Tibial nerve (tissue), 4 donors: ENCODE measurements around the gene MED23. TPM values are rescaled to one million over a fixed set of nuclear protein-coding genes. Genes with fewer than 3 reads are reported as not detected.
"Not testable (repeated sequence)": the region's sequence is repeated elsewhere in the genome, so short reads cannot be mapped to it uniquely, and the experiment has no call there.

Experiments
- DNase-seq, 2 donors: peaks; one replicate each; pipeline ENCODE4 v3.0.0-alpha.2; 2019; ENCODE audit warnings: low spot score in 2 of 2
- H3K27ac ChIP-seq, 4 donors: fragments of 200-600 bp; sonication (generic) in 3 of 4; one replicate each; pipeline ENCODE4 v1.5.1; 2017 to 2019; ENCODE audit warnings: mild to moderate bottlenecking in 1 of 4
- H3K27me3 ChIP-seq, 2 donors: fragments of 200-600 bp; sonication (generic) in 1 of 2; one replicate each; pipeline versions ENCODE4 v1.5.1 to v1.6.0; 2017 to 2019
- H3K36me3 ChIP-seq, 3 donors: fragments of 200-600 bp; sonication (generic); one replicate each; pipeline ENCODE4 v1.5.1; 2018 to 2019
- H3K4me1 ChIP-seq, 4 donors: fragments of 200-600 bp; sonication (generic) in 3 of 4; one replicate each; pipeline ENCODE4 v1.5.1; 2017 to 2019
- H3K4me3 ChIP-seq, 4 donors: fragments of 200-600 bp; sonication (generic) in 3 of 4; one replicate each; pipeline ENCODE4 v1.5.1; 2017 to 2019; ENCODE audit warnings: mild to moderate bottlenecking in 1 of 4, moderate library complexity in 1 of 4
- H3K9me3 ChIP-seq, 4 donors: fragments of 200-600 bp; sonication (generic) in 3 of 4; one replicate each; pipeline ENCODE4 v1.5.1; 2017 to 2019
- CTCF ChIP-seq, 5 experiments: fragments of 200-600 bp in 3 of 5; fragments of 450-650 bp in 2 of 5; sonication (generic) in 3 of 5; IDR thresholded peaks; one replicate each; pipeline ENCODE4 v1.5.1; 2016 to 2019; ENCODE audit warnings: antibody characterized with exemption in 5 of 5, mild to moderate bottlenecking in 3 of 5, moderate library complexity in 2 of 5
- EP300 ChIP-seq, 2 donors: sonication (generic); formaldehyde crosslinking; IDR thresholded peaks; one replicate each; pipeline ENCODE4 v1.6.1; 2017; ENCODE audit warnings: antibody characterized with exemption in 2 of 2, mild to moderate bottlenecking in 1 of 2
- POLR2A ChIP-seq, 2 donors: fragments of 450-650 bp; IDR thresholded peaks; one replicate each; pipeline ENCODE4 v1.6.1; 2017; ENCODE audit warnings: antibody characterized with exemption in 2 of 2, mild to moderate bottlenecking in 2 of 2, moderate library complexity in 2 of 2
- WGBS, 2 donors: methylation state at CpG; one replicate each; pipeline ENCODE4 v1.1.5; 2018; 5-methylcytosine and 5-hydroxymethylcytosine counted together
- small RNA-seq: library from RNA; depleted of rRNA; stranded (forward); fragments of <200 nt; gene quantifications from one replicate; pipeline ENCODE3, GENCODE V24; 2016
- total RNA-seq, 4 donors: library from RNA; depleted of rRNA; stranded (reverse); fragments of >200 nt; gene quantifications; one replicate each; pipeline ENCODE4 v1.1.0, GENCODE V29; 2016

The MED23 gene
- total RNA-seq, 4 donors from 2014 or later, result 27.3 to 36.5 (median 29.0) TPM

DNA sequence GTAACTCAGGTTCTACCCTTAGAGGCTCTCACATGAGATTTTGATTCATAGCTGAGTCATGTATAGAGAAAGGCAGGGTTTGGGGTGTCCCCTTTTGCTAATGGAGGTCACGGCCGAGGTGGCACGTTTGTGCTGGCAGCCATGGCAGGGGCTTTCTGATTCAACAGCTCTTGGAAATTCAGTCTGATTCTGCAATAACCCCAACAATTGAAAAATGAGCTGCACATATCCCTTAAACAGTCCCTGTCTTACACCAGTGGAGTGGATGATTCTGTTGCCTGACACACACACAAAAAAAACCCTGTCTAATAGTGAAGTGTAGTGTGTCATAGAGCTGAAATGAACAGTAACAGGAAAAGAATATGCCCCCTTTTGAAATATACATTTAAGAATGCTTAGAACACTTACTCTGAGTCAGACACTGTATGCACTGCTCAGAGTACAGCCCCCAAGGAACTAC, 95.4 kb downstream of the MED23 start:
- H3K9me3 ChIP-seq, result no peaks in the 10 kb centered on the region
- H3K27me3 ChIP-seq, result no peaks in the 10 kb centered on the region
- no peaks in the 10 kb centered on the region for H3K36me3 ChIP-seq
- 71 to 74% methylated on average over 3 of the region's 3 CpGs for WGBS, 2 donors
- TF ChIP-seq EP300 (IDR thresholded peaks at IDR 0.05) (no peak), CTCF (IDR thresholded peaks at IDR 0.05) (no peak), POLR2A (IDR thresholded peaks at IDR 0.05) (no peak)
- H3K27ac ChIP-seq, result no peak overlapping the region
- no peaks in the 10 kb centered on the region for H3K4me1 ChIP-seq
- no peak overlapping the region for H3K4me3 ChIP-seq
- no peak for DNase-seq

- DNase-seq, H3K27me3 ChIP-seq, H3K36me3 ChIP-seq, H3K4me1 ChIP-seq, H3K9me3 ChIP-seq, H3K27ac ChIP-seq, H3K4me3 ChIP-seq: not testable (repeated sequence)
- WGBS, 2 donors, result 83 to 88% methylated on average over 12 of the region's 12 CpGs
Observed at GRCh38 chr6:131531681-131532080, 96.4 kb downstream of the MED23 start.

- H3K9me3 ChIP-seq, DNase-seq, H3K27ac ChIP-seq, H3K4me3 ChIP-seq, H3K36me3 ChIP-seq, H3K4me1 ChIP-seq, H3K27me3 ChIP-seq: not testable (repeated sequence)
- 94 to 96% methylated on average over 5 of the region's 5 CpGs for WGBS, 2 donors
Observed at GRCh38 chr6:131530936-131531335, 97.1 kb downstream of the MED23 start.

DNA sequence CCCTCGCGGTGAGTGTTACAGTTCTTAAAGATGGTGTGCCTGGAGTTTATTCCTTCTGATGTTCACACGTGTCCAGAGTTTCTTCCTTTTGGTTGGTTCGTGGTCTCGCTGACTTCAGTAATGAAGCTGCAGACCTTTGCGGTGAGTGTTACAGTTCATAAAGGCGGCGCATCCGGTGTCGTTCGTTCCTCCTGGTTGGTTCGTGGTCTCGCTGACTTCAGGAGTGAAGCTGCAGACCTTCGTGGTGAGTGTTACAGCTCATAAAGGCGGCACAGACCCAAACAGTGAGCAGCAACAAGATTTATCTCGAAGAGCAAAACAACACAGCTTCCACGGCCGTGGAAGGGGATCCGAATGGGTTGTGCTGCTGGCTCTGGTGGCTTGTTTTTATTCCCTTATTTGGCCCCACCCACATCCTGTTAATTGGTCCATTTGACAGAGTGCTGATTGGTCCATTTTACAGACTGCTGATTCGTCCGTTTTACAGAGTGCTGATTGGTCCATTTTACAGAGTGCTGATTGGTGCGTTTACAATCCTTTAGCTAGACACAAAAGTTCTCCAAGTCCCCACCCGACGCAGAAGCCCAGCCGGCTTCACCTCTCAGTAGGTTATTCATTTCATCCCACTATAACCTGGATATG, 103.2 kb downstream of the MED23 start:
- 94 to 95% methylated on average over 25 of the region's 25 CpGs for WGBS, 2 donors

GRCh38 chr6:131523988-131524673, 103.9 kb downstream of the MED23 start:
- no peak for DNase-seq
- Histone ChIP-seq H3K36me3 (no peaks in the 10 kb centered on the region), H3K4me1 (no peaks in the 10 kb centered on the region), H3K27ac (no peak overlapping the region), H3K4me3 (no peak overlapping the region), H3K27me3 (no peaks in the 10 kb centered on the region), H3K9me3 (no peaks in the 10 kb centered on the region)
- WGBS, 2 donors, result 88 to 96% methylated on average over 1 of the region's 1 CpG
- no peak for TF ChIP-seq CTCF (IDR thresholded peaks at IDR 0.05)
- TF ChIP-seq EP300 (IDR thresholded peaks at IDR 0.05), result no peak
- no peak for TF ChIP-seq POLR2A (IDR thresholded peaks at IDR 0.05)

More for the DNA sequence above, 103.2 kb downstream of the MED23 start:
- no peaks in the 10 kb centered on the region for H3K36me3 ChIP-seq
- no peak for DNase-seq
- H3K27me3 ChIP-seq, result no peaks in the 10 kb centered on the region
- H3K9me3 ChIP-seq, result no peaks in the 10 kb centered on the region
- no peak overlapping the region for H3K4me3 ChIP-seq
- no peaks in the 10 kb centered on the region for H3K4me1 ChIP-seq
- TF ChIP-seq CTCF (IDR thresholded peaks at IDR 0.05) (no peak), POLR2A (IDR thresholded peaks at IDR 0.05) (no peak), EP300 (IDR thresholded peaks at IDR 0.05) (no peak)
- no peak overlapping the region for H3K27ac ChIP-seq

Small RNAs within 50 kb of the gene (small RNA-seq; reads per million reads assigned to genes)
- gene RNU4-18P, result not detected

Other genes with a start within 250 kb of the MED23 start
- gene ARG1, start 55.0 kb downstream of the MED23 start, total RNA-seq, result not detected
- 1 to 10 TPM in 3 of 4 donors, under 1 TPM in 1; 0.66 to 5.3 (median 1.3) TPM for gene ENPP3, start 9.1 kb upstream of the MED23 start, total RNA-seq
- gene OR2A4, start 73.2 kb upstream of the MED23 start, total RNA-seq, result not detected
- not detected for gene CTAGE9, start 82.8 kb upstream of the MED23 start, total RNA-seq
- 10 to 100 TPM; 11.8 to 22.8 (median 18.7) TPM for gene ENPP1, start 179.8 kb upstream of the MED23 start, total RNA-seq